Left lung (tissue), 10 donors: ENCODE results near the gene IKZF1. TPM values are rescaled to one million over a fixed set of nuclear protein-coding genes. Genes with fewer than 3 reads are reported as not detected.

Source experiments
- ATAC-seq: fragments of 200-7000 bp; cut with Tn5 transposase; one replicate; pipeline ENCODE4 v1.9.1; 2020; ENCODE audit warnings: moderate library complexity
- DNase-seq, 4 donors: peaks; one replicate each; pipeline ENCODE4 v3.0.0-alpha.2; 2013 to 2020
- H3K27ac ChIP-seq, 2 donors: fragments of 200-600 bp; sonication (generic) in 1 of 2; one replicate each; pipeline versions ENCODE4 v1.5.0 to v1.8.0; 2020 to 2021
- H3K27me3 ChIP-seq, 2 donors: fragments of 200-600 bp; sonication (generic) in 1 of 2; one replicate each; pipeline versions ENCODE4 v1.5.0 to v1.8.0; 2020 to 2021
- H3K36me3 ChIP-seq, 2 donors: fragments of 200-600 bp; sonication (generic) in 1 of 2; one replicate each; pipeline versions ENCODE4 v1.5.0 to v1.8.0; 2020 to 2021
- H3K4me1 ChIP-seq, 2 donors: fragments of 200-600 bp; one replicate each; pipeline ENCODE4 v1.8.0; 2021
- H3K4me3 ChIP-seq, 2 donors: fragments of 200-600 bp; sonication (generic) in 1 of 2; one replicate each; pipeline versions ENCODE4 v1.5.0 to v1.8.0; 2020 to 2021; ENCODE audit warnings: mild to moderate bottlenecking in 1 of 2
- H3K9me3 ChIP-seq, 2 donors: fragments of 200-600 bp; sonication (generic) in 1 of 2; one replicate each; pipeline versions ENCODE4 v1.5.0 to v1.8.0; 2020 to 2021
- intact Hi-C, 2 donors: fragments of 100-400 bp; cut with DNase I; formaldehyde crosslinking; loops; one replicate each; pipeline versions ENCODE4 v1.11.2 to v1.14.2; 2022
- polyA plus RNA-seq, 6 donors: library from polyadenylated mRNA; unstranded; fragments of 120-200 nt; gene quantifications; one replicate each; pipeline ENCODE4 v1.2.1, GENCODE V29; 2013; ENCODE audit not compliant: insufficient read length in 6 of 6
- total RNA-seq, 2 donors: library from RNA; stranded (reverse); fragmentation: NEBNext Ultra II Directional; extraction: Animal tissue kit (Norgen Biotek cat#: 25700); gene quantifications; one replicate each; pipeline ENCODE4 v1.2.1, GENCODE V29; 2021
- TF ChIP-seq, protein P1 (sequence below), 2 donors: fragments of 200-600 bp; sonication (generic) in 1 of 2; IDR thresholded peaks; one replicate each; pipeline versions ENCODE4 v1.5.0 to v1.8.0; 2021; ENCODE audit warnings: antibody characterized with exemption in 2 of 2
- donor health status: DM: no; HTN: yes; CAD: no.
- donor health status: DM: no; HTN: no; CAD: no.

IKZF1 gene
- total and polyA plus RNA-seq, 8 donors: 1.9 to 50.2 (median 2.3) TPM

DNA sequence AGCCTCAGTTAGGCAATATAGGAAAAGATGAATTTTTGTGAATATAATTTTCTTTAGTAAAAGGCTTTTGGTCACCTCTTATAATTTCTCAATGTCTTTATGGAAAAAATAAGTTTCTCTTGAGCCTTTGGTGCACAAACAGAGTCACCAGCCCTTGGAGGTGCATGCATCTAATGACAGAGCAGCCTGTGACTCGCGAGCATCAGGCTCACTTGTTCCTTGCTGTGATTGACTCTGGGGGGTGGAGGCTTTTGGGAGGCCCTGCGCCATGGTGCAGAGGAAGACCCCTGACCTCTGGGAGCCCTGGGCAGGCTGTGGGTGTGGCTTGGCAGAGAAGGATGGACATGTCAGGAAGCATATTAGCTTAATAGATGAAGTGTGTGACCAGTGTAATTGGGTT is 85.4 kb downstream of the IKZF1 start:
- intact Hi-C loops: no loop called here
- H3K4me1 ChIP-seq: peaks cover 0 to 5% of the 10 kb centered on the region in 2 donors
- TF ChIP-seq, protein P1, sequence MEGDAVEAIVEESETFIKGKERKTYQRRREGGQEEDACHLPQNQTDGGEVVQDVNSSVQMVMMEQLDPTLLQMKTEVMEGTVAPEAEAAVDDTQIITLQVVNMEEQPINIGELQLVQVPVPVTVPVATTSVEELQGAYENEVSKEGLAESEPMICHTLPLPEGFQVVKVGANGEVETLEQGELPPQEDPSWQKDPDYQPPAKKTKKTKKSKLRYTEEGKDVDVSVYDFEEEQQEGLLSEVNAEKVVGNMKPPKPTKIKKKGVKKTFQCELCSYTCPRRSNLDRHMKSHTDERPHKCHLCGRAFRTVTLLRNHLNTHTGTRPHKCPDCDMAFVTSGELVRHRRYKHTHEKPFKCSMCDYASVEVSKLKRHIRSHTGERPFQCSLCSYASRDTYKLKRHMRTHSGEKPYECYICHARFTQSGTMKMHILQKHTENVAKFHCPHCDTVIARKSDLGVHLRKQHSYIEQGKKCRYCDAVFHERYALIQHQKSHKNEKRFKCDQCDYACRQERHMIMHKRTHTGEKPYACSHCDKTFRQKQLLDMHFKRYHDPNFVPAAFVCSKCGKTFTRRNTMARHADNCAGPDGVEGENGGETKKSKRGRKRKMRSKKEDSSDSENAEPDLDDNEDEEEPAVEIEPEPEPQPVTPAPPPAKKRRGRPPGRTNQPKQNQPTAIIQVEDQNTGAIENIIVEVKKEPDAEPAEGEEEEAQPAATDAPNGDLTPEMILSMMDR (IDR thresholded peaks at IDR 0.05): no peak
- H3K4me3 ChIP-seq: no peak overlapping the region
- no peaks in the 10 kb centered on the region for H3K9me3 ChIP-seq
- H3K27ac ChIP-seq: no peak overlapping the region
- no peaks in the 10 kb centered on the region for H3K27me3 ChIP-seq
- no peak for DNase-seq
- ATAC-seq: no peak
- peaks cover 0 to 69% of the 10 kb centered on the region in 2 donors for H3K36me3 ChIP-seq

DNA sequence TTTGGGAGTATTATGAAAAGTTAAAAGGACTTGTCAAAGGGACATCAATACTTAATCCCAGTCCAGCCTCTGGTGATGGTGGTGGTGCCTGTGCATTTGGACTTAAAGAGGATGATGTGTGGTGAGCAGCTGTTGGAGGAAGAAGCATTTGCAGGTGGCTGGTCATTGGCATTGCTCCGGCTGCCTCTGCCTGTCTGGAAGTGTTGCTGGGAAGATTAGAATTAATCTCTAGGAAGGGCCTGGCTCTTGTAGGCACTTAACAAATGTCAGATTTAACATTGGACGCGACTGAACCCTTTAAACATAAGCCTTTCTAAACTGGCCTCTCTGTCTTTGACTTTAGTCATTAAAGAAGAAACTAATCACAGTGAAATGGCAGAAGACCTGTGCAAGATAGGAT is 86.9 kb downstream of the IKZF1 start:
- TF ChIP-seq, protein P1 (IDR thresholded peaks at IDR 0.05): no peak
- Histone ChIP-seq H3K4me3 (no peak overlapping the region), H3K4me1 (peaks cover 0 to 17% of the 10 kb centered on the region in 2 donors), H3K36me3 (peaks cover 0 to 67% of the 10 kb centered on the region in 2 donors), H3K27ac (no peak overlapping the region), H3K9me3 (no peaks in the 10 kb centered on the region), H3K27me3 (no peaks in the 10 kb centered on the region)
- intact Hi-C loops: no loop called here
- ATAC-seq: no peak
- DNase-seq: no peak

DNA sequence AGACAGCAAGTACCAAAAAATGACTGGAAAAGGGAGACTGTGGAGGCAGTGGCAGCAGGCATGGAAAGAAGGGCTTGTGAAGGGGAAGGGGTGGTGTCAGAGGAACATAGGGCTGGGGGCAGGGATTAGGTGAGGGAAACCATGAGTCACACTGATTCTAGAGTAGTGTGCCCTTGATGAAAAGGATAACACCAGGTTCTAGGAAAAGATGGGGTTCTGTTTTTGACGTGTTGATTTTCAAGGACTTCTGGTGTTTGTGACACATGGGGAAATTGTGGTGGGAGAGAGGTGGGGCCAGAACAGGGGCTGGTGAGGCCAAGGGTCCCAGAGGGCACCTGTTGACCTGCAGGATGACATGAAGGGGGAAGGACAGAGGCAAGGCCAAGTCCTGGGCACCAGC is 88.6 kb downstream of the IKZF1 start:
- no peak for ATAC-seq
- TF ChIP-seq, protein P1 (IDR thresholded peaks at IDR 0.05): no peak
- peaks cover 0 to 17% of the 10 kb centered on the region in 2 donors for H3K4me1 ChIP-seq
- peaks cover 0 to 53% of the 10 kb centered on the region in 2 donors for H3K36me3 ChIP-seq
- H3K4me3 ChIP-seq: no peak overlapping the region
- intact Hi-C loops: no loop called here
- peak overlapping the region in 1 of 2 donors; percentile 0 for H3K27ac ChIP-seq
- H3K9me3 ChIP-seq: no peaks in the 10 kb centered on the region
- H3K27me3 ChIP-seq: peaks cover 0 to 3% of the 10 kb centered on the region in 2 donors
- DNase-seq: no peak

DNA sequence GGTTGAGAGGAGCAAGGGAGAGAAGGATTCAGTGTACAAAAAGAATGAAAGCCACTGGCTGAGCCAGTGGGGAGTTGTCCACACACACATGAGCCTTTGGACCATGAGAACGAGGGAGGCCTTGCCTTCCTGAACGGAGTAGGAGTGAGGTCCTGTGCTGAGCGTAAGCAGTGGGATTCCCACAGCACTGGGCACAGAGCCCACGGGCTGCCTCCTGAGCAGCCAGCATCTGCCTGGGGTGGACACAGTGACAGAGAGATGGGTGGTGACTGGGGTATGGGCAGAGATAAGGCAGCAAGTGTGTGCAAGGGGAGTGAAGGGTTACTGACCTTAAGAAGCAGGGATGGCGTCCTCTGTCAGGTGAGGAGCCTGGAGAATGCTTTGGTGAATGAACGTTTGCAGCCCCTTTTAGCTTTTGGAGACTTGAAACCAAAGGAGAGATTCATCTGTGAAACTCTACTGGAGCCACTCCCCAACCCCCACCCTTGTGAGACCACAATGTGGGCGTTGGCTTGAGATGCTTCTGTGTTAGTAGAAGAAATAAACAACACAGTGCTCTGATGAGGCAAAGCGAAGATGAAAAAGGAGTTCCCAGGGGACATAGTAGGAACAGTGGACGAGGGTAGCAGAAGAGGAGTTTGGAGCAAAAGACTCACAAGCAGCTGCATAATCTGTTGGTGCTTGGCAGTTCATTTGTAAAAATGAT is 89.2 kb downstream of the IKZF1 start:
- peaks cover 0 to 56% of the 10 kb centered on the region in 2 donors for H3K36me3 ChIP-seq
- H3K27me3 ChIP-seq: peaks cover 0 to 9% of the 10 kb centered on the region in 2 donors
- TF ChIP-seq, protein P1 (IDR thresholded peaks at IDR 0.05): no peak
- ATAC-seq (no peak), DNase-seq (no peak)
- no peak overlapping the region for H3K4me3 ChIP-seq
- H3K9me3 ChIP-seq: no peaks in the 10 kb centered on the region
- H3K27ac ChIP-seq: peak overlapping the region in 1 of 2 donors; percentile 0
- H3K4me1 ChIP-seq: peaks cover 0 to 17% of the 10 kb centered on the region in 2 donors
- intact Hi-C loops: no loop called here

DNA sequence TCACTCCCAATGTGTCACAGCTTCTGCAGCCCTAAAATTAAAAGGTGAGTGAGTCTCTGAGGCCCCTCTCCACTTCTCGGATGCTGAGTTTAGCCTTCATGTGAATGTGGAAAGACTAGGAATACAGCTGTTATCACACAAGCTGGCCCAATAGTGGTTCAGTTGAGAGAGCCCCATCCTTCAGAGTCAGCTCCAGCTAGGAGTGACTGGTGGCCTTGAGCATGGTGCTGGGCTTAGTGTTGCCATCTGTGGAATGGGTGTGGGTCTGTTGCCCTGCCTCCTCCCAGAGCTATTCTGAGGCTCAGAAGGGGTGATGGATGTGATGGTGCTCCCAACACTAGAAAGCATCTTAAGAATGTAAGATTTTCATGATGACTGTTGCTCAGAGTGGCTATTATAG is 89.8 kb downstream of the IKZF1 start:
- Histone ChIP-seq H3K9me3 (no peaks in the 10 kb centered on the region), H3K4me1 (peaks cover 0 to 17% of the 10 kb centered on the region in 2 donors), H3K27ac (no peak overlapping the region), H3K27me3 (peaks cover 0 to 9% of the 10 kb centered on the region in 2 donors), H3K36me3 (peaks cover 0 to 55% of the 10 kb centered on the region in 2 donors), H3K4me3 (no peak overlapping the region)
- ATAC-seq: no peak
- intact Hi-C loops: no loop called here
- no peak for DNase-seq
- TF ChIP-seq, protein P1 (IDR thresholded peaks at IDR 0.05): no peak
